ENCODE results near the gene FABP7. TPM values are rescaled to one million over a fixed set of nuclear protein-coding genes. Genes with fewer than 3 reads are reported as not detected.
A peak's percentile ranks its signal among the peaks of the same experiment; 100 is the strongest.

FABP7 gene
- total and polyA plus RNA-seq, 4 donors: not detected

- no peaks in the 10 kb centered on the region for H3K27me3 ChIP-seq (ENCODE audit: control insufficient read depth in 4 of 4, insufficient read depth in 4 of 4, low read length in 3 of 4)
- H3K27ac ChIP-seq (ENCODE audit: low read depth in 1 of 2, low read length in 2 of 2): no peak overlapping the region
- DNase-seq (ENCODE audit: low spot score): no peak
- H3K9ac ChIP-seq (ENCODE audit: low read depth in 1 of 2, low read length in 2 of 2): no peak overlapping the region
- no peak overlapping the region for H3K4me3 ChIP-seq (ENCODE audit: low read depth in 1 of 3, low read length in 3 of 3)
- H3K36me3 ChIP-seq (ENCODE audit: control insufficient read depth in 4 of 4, insufficient read depth in 3 of 4, low read depth in 1 of 4, low read length in 3 of 4): no peaks in the 10 kb centered on the region
- no peaks in the 10 kb centered on the region for H3K9me3 ChIP-seq (ENCODE audit: control insufficient read depth in 4 of 4, low read length in 3 of 4)
- no peak for TF ChIP-seq ZBTB33 (IDR thresholded peaks at IDR 0.05)
- no peak for TF ChIP-seq HNF4G (IDR thresholded peaks at IDR 0.05)
- no peak for TF ChIP-seq REST (IDR thresholded peaks at IDR 0.05)
- no peak for TF ChIP-seq RAD21 (IDR thresholded peaks at IDR 0.05)
- H3K4me1 ChIP-seq (ENCODE audit: control insufficient read depth in 4 of 4, insufficient read depth in 4 of 4, low read length in 3 of 4): peaks cover 0 to 10% (median 3%) of the 10 kb centered on the region in 4 donors
Measured at GRCh38 chr6:122766256-122766655, 13.3 kb upstream of the FABP7 start.

GRCh38 chr6:122770835-122771601 is 8.5 kb upstream of the FABP7 start:
- H3K36me3 ChIP-seq (ENCODE audit: control insufficient read depth in 4 of 4, insufficient read depth in 3 of 4, low read depth in 1 of 4, low read length in 3 of 4): no peaks in the 10 kb centered on the region
- H3K27me3 ChIP-seq (ENCODE audit: control insufficient read depth in 4 of 4, insufficient read depth in 4 of 4, low read length in 3 of 4): no peaks in the 10 kb centered on the region
- H3K27ac ChIP-seq (ENCODE audit: low read depth in 1 of 2, low read length in 2 of 2): peak overlapping the region; percentile 39 to 41
- peak overlapping the region in 1 of 2 donors; percentile 68 for H3K9ac ChIP-seq (ENCODE audit: low read depth in 1 of 2, low read length in 2 of 2)
- H3K9me3 ChIP-seq (ENCODE audit: control insufficient read depth in 4 of 4, low read length in 3 of 4): no peaks in the 10 kb centered on the region
- 24% methylated on average over 1 of the region's 1 CpG for WGBS
- TF ChIP-seq GABPA (IDR thresholded peaks at IDR 0.05 in 1 of 2, conservative IDR thresholded peaks at IDR 0.05 in 1 of 2): no peak
- TF ChIP-seq YY1 (IDR thresholded peaks at IDR 0.05): no peak
- peak; percentile 47 for TF ChIP-seq CTCF (IDR thresholded peaks at IDR 0.05; ENCODE audit: low read depth, low read length, missing input control)
- TF ChIP-seq FOXA1 (IDR thresholded peaks at IDR 0.05): no peak
- TF ChIP-seq ZBTB33 (IDR thresholded peaks at IDR 0.05): no peak
- TF ChIP-seq MAX (IDR thresholded peaks at IDR 0.05): no peak
- TF ChIP-seq HNF4G (IDR thresholded peaks at IDR 0.05): no peak
- TF ChIP-seq RXRA (IDR thresholded peaks at IDR 0.05): no peak
- TF ChIP-seq FOXA2 (IDR thresholded peaks at IDR 0.05): no peak
- peak; percentile 78 to 84 for TF ChIP-seq RAD21 (IDR thresholded peaks at IDR 0.05)
- TF ChIP-seq ATF3 (IDR thresholded peaks at IDR 0.05): no peak
- TF ChIP-seq EGR1 (IDR thresholded peaks at IDR 0.05; ENCODE audit: low read depth in 2 of 2): no peak
- no peak for TF ChIP-seq TAF1 (conservative IDR thresholded peaks at IDR 0.05)
- H3K4me1 ChIP-seq (ENCODE audit: control insufficient read depth in 4 of 4, insufficient read depth in 4 of 4, low read length in 3 of 4): peaks cover 0 to 16% (median 10%) of the 10 kb centered on the region in 4 donors
- H3K4me3 ChIP-seq (ENCODE audit: low read depth in 1 of 3, low read length in 3 of 3): no peak overlapping the region
- DNase-seq (ENCODE audit: low spot score): no peak

Measured in liver (tissue), 9 donors.